H4 (cell line): Measurements from ENCODE around the gene NTF3. TPM values are rescaled to one million over a fixed set of nuclear protein-coding genes. Genes with fewer than 3 reads are reported as not detected.

Experiments
- DNase-seq: peaks from one replicate; pipeline ENCODE4 v3.0.0-alpha.2; 2015; ENCODE audit warnings: low spot score
- total RNA-seq: library from RNA; depleted of rRNA; stranded (reverse); fragments of >200 nt; shearing (Covaris generic); gene quantifications from 2 replicates; pipeline ENCODE4 v1.2.3, GENCODE V29; 2014

NTF3 gene
- total RNA-seq, 1 experiment from 2014 or later: 4.1 TPM

DNA sequence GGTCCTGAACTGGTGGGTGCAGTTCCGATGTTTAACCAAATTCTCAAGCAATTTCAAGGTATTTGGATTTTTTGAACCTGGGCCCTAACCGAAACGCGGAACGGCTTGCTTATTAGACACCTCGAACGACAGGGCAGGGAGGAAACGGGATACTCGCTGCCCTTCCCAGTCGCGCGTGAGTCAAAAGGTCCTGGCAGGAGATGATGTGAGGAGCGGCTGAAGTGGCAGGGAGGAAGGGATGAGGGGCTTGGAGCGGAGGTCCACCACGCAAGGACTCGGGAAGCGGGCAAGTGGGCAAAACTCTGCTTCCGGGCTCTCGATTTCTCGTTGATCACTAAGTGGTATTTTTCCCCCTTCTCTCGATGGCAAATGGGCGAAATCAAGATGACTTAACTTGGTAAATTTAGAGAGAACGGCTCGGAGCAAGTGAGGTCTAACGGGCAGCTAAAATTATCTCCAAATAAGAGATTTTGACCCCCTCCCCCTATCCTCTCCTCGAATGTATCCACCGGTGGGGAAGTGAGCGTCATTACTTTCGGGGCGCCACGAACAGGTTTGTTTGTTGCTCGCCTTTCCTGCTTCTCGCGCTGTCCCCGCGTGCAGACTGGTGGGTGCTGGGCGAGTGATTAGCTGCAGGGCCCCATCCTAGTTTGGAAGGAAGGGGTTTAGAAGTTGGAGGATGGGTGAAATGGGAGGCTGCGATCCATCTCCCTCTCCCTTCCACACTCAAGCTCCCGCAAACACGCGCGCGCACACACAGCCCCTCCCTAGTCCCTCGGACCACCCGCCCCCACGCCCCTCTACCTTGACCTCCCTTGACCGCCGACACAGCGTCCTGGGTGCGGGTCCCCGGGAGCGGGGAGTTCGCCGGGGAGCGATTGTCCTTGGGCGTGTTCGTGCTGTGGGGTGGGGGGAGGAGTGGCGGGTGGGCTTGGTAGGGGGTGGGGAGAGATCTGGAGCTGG, 986 bp upstream of the NTF3 start:
- no peak for DNase-seq

DNA sequence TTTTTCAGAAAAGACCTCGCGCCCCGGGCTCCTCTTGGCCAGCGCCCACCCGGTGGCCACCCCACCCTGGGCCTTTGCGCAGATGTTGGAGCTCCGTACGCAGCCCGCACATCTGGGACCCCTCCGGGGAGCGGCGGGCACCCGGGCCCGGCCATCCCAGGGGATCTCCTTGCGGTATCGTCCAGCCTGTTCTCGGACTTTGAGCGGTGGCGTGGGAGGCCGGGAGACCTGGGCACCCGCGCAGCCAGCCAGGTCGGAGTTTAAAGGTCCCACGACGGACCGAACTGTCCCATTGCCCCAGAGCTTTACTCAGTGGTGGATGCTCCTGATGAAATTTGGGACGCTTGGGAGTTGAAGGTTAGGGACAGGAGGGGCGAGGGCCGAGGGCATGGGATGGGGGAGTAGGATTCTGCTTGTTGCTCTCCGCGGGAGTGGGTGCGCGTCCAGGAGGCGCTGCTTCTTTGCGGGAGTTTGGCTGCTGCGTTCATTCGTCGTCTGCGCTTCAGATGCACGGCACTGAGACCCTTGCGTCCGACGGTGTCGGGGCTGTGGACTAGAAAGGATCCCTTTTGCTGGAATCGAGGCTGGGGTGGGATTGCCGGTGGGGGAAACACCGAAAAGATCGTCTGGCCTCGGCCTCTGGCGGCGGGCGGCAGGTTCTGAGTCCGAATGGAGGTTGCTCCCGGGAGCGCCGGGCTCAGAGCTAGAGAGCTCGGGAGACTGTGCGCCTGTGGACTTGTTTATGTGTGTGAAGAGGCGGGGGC, 1.4 kb downstream of the NTF3 start:
- DNase-seq: no peak

DNA sequence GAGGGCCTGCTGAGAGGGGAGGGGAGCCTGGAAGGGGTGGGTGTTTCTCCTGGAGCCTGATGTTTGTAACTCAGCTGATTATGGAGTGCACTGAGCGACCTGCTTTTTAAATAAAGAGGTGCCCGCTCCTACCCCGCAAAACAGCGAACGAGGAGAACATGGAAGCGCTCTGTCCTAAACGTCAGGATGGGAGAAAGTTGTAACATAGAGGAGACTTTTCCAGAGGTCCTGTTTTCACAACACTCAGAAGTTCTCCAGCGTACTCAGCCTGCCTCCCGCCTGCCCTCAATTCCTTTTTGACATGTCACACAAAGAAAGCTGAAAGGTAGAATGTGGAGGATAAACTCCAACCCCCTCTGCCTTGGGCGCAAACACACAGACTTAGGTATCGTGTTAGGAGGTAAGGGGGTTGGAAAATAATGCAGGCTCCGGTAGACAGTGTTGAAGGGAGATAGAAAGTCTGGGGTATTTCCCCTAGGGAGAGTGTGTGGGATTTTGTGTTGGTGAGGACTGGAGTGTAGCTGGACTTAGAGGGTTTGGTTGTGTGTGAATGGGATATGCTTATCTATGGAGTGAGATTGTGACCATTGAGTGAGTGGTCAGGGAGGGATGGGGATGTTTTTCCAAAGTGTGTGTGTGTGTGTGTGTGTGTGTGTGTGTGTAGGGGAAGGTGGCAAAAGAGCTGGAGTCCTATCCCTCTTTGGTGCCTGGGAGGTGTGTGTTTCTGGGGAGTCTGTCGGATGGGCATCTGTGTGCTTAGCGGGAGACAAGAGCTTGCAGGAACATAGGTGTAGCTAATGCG, 2.1 kb downstream of the NTF3 start:
- no peak for DNase-seq

DNA sequence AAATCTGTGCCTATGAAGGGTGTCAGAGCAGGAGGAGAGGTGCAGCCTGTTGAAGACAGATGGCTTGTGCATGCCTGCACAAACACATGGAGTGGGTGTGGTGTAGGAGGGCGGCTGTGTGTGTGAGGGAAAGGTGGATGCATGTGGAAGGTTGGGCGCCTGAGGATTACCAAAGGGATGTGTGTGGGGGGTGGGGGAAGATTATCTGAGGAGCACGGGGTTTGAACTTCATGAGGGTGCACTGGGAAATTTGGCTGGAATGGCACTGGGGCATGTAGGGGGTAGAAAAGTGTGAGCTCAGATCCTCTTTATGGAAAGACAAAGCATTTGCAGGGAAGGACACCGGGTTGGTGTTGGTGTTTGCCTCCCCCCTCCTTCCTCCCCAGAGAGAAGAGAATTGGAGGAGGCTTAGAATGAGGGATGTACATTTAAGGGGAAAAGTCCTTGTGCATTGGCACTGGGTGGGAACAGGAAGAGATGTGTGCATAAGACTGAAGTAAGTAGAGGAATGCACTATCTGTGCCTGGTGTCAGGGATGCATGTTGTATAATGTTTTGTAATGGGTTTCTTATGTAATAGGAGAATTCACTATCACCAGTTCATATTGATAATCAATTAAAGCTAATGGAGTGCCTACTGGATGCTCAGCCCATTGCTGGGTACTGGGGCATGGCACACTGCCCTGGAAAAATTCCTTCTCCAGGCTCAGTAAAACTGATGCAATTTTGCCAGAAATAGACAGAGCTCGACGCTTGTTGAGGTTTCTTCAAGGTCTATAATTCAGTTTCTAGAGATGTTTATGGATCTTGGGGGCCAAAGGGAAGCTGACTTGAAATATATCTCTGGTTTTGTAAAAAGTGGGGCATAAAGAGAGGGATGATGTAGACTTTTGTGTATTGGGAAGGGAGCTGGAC, 3.0 kb downstream of the NTF3 start:
- no peak for DNase-seq

DNA sequence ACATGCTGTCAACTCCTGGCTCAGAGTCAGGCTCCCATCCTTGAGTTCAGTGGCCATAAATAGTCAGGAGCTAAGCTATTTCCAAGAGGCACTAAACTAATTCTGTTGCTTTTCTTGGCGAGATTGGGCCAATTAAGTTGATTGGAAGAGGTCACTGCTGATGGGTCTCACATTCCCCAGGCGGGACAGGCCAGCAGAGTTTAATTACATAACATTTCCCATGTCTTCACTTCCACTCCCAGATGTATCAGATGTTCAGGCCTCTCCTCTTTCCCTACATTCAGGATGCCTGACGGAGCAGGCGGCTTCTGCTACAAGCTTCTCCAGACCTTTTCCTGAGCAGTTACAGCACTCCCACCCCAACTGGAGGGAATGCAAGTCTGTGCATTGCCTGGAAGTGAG, 5.3 kb downstream of the NTF3 start:
- DNase-seq: no peak

DNA sequence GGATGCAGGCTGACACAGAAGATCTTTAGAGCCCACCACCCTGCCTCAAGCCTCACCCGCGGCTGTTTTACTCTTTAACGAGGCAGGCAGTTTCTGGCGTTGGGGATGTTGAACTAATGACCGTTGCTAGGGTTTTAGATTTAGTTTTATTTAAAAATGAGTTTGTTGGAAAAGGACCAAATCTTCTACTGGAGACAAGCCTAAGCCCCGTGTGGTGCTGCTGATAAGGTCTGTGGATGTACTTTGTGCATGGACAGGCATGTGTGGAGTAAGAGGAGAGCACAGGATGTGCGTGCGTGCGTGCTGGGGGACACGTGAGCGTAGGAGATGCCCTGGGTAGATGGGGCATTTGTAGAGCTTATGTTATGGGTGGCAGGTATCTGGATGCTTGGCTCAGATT, 5.7 kb downstream of the NTF3 start:
- no peak for DNase-seq

DNA sequence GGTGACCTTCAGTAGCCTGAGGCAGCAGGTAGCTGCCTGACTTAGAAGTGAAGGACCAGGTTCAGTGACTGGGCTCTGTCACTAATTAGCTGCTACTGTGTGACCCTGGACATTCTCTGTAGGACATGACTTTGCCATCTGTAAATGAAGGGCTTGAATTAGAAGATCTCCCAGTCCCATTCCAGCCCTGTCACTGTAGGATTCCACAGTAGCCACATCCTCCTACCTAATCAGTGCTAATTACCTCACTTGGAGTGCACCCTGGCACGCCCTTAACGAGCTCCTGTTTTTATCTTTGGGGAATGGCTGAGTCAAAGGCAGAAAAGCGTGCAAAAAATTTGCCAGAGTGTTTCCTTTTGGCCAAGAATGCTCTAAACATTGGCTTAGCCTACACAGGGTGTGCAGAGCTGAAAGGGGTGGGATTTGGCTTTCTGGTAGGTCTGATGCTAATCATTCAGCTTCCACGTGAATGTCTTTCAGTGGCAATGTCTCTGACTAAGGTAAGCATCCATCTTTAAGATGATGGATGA, 6.8 kb downstream of the NTF3 start:
- peak; percentile 73 for DNase-seq

DNA sequence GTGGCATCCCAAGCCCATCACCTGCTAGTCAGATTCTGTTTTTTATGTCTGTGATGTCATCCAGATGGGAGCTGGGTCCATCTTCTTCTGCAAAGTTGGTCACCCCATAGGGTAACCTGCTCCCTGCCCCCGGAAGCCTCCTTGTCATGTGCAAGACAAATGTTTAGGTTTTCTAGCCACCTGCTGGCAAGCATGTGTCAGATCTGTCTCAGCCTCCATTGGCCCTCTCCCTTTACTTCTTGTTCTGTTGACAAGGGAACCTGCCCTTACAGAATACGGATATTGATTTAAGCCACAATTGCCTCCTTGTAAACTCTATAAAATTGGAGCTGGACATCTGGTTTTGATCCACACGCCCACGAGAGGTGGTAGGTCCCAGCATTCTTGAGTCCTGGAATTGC, 7.5 kb downstream of the NTF3 start:
- DNase-seq: no peak

DNA sequence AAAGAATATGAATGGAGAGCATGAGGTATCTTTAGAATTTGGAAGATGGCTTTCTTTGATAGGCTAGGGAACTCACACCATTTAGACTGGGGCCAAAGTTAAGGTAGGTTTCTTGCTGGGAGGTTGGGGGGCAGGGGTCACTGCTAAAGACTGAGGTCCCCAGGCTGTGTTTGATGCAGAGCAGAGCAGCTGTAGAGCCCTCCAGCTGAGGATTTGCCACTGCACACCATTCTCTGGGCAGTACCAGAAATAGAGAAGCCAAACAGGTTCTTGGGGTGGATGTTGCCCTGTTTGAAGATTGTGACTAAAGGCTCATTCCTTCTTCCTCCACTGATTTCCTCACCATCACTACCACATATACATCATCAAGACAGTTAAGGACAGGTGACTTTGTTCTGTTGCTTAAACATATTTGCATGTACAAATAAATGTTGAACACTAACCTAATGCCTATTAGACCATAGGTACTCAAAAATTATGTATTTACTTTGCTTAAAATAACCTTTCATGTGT, 7.9 kb downstream of the NTF3 start:
- no peak for DNase-seq

DNA sequence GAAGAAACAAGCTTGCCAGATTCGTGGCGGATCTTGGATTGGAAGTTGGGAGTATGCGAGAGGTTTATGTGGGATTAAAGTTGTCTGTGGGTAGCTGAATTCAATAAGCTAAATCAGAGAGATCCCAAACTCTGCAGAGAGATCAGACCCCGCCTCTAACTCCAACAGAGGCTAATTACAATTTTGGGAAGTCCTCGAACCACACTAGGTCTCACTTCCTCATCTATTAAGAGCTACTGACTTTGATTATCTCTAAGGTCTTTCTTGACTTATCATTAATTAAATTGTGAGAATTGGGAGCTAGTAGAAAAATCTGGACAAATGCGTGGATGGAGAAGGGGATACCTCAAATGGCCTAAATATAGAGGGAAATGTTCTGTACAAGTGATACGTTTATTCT, 9.1 kb downstream of the NTF3 start:
- no peak for DNase-seq

DNA sequence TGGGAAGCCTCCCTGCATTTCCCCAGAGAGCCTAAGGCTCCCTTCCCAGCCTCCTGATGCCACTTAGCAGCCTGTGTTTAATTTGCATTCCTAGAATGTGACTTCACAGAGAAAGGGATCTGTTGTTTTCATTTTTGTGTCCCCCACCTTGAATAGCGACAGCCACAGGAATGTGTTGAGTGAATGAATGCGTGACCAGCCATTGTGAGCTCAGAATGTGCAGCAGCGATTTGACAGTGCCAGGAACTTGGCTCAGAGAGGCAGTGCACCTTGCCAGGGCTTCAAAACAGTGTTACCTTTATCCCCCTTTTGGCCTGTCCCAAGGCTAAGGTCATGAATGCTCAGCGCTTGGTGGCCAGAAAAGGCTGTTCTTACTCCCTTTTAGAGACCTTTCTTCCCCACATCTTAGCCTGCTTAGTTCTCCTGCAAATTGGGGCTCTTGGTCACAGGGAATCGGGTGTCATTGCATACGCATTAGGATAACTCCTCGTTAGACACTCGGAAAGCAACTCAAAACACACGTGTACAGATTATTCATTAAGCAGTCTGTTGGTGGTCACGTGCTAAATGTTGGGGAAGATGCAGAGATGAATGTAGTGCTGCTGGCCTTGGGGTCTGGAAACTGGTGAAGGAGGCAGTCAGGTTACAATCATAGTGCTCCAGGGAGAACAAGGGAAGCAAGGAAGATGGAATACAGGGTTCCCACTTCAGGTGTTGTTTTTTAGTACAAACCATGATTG, 9.8 kb downstream of the NTF3 start:
- peak; percentile 94 for DNase-seq

DNA sequence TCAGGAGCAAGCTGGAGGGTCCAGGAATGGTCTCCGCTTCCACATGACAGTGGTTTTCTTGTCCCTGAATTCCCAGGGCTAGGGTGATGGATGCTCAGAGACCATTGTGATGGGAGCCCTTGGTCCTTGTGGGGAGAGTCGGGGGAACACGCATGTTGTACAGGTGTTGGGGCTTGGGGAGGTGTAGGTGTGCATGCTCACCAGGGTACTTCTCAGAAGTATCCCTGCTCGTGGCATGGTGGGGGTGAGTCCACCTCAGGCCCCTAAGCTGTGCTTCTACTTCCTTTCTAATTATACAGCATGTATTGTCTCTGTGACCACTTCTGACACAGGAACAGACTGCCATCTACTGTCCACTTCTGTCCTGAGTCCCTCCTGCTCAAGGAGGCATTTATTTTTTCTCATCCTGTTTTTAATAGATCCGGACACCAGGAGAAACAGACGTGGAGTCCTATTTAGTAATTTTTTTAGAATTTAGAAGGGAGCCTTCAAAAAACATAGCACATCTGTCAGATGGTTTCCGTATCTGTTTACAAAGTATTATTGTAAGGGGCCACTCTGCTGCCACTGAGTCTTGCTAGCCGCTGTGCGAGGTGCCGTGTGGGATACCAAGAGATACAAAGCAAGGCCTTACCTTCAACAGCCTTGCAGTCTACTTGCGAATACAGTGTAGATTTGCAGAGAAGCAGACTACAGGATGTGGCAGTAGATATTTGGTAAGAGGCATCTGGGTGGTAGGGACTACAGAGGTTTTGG, 10.5 kb downstream of the NTF3 start:
- peak; percentile 83 for DNase-seq

DNA sequence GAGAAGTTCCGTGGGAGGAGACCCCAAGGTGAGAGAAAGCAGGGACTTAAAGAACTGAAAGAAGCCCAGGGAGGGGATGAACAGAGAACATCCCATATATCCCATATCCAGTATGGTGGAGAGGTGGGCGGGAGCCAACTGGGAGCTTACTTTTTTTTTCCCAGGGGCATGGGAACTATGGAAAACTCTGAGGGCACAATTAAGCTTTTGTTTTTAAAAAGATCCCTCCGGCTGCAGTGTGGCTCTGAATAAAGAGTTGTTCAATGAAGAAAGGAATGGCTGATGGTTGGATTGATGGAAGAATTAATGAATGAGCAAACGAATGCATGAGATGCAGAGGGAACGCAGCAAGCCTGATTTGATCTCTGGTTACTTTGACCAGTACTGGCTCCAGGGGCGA, 12.6 kb downstream of the NTF3 start:
- DNase-seq: no peak

DNA sequence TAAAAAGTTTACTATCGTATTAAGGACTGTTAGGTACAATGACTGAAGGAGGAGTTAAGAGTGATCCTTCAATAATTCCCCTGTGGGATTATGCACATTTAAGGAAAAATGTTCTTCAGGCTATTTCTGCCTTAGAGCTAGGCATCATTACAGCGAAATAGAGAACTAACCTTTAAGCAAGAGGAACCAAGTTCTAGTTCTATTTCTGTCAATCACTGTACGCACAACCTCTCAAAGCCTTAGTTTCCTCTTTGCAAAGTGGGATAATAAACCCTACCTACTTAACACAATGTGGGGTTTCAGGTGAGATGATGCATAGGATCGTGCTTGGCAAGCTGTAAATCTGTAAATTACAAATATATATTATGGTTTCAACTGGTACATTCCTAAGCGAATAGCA, 15.4 kb downstream of the NTF3 start:
- no peak for DNase-seq

DNA sequence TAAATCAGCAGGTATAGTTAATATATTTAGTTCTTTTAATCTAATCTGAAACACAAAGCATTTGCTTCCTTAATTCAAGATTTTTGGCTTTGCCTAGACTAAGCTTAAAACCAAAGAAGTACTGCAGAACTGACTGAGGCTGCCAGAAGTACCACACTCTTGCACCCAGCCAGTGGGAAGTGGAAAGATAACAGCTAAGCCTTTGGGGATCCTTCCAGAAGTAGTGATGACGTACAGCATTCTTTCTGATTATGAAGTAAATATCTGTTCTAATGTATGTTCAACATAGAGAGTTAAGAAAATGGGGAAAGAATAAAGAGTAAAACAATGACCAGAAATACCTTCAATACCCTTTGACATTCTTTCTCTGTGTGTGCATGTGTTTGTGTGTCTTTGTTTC, 19.3 kb downstream of the NTF3 start:
- DNase-seq: no peak

DNA sequence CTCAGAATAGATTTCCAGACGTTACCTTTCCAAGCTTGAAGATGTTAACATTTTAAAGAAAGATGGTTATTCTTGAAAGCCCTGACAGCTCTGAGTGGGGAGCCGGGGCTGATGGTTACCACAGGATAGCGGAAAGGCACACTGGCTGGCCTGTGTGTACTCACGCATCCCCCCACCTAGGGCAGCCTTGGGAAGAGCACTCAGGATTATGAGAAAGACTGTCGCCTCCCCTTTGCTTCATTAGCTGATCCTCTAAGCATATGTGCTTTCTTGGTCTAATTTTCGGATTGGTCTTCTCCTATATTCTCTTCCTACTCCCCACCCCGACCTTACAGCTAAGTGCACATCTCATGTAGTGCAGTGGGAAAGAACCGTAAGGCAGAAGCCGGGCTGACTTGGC, 20.7 kb downstream of the NTF3 start:
- DNase-seq: no peak

DNA sequence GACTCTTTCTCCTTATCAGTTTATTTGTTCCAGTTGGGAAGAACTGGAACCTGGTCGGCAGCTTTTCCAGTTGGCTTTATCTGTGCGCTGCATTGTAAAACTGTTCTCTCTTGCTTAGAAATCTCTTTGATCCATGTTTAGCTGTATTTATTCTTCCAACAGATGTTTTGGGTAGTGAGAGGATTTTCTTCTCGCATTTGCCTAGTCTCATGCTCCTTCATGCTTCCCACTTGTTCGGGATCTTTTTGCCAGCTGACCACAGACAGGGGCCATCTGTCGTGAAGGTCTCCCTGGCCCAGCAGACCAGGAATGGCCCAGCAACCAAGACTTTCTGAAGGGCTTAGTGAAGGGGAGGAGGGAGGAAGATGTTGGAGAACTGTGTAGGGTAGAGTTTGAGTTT, 21.6 kb downstream of the NTF3 start:
- DNase-seq: no peak

DNA sequence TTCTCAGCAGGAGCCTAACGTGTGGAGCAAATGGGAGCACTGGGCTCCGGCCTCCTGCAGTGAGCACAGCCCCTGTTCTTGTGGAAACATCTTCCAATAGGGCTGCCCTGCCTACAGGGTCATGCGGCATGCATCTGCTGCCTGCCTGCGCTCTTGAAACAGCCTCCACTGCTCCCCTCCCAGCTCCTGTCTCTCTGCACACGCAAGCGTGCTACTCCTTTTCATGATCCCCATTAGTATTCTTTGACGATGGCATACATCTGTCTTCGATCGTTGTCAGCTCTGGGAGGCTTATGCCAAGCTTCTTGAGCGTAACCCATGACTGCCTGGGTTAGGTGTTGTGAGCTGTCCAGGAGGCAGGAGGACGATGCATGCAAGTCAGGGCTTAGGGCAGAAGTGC, 23.1 kb downstream of the NTF3 start:
- no peak for DNase-seq

DNA sequence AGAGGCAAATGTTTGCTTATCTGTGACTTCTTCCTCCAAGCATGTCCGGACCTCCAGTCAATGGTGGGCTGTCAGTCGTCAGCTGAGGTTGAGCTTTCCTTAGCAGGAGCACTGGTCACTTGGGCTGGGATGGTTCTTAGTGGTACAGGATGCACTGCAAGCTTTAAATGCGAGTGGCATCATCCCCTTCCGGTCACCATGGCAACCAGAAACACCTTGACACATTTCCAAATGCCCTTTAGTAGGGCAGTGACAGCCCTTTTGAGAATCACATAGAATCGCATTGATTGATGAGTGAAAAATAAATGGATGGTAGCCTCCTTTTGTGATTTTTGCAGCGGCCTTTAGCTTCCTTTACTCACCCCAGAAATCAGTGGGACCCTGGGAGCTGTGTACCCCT, 24.1 kb downstream of the NTF3 start:
- no peak for DNase-seq
